Lower leg skin (tissue), 3 donors: ENCODE measurements around the gene HMX2.

Source experiments
- CTCF ChIP-seq, 3 donors: fragments of 450-650 bp; IDR thresholded peaks; one replicate each; pipeline ENCODE4 v1.5.1; 2016; ENCODE audit warnings: antibody characterized with exemption in 3 of 3, mild to moderate bottlenecking in 3 of 3, moderate library complexity in 2 of 3
- POLR2A ChIP-seq, 2 donors: fragments of 450-650 bp; IDR thresholded peaks; one replicate each; pipeline ENCODE4 v1.6.1; 2016 to 2017; ENCODE audit warnings: antibody characterized with exemption in 2 of 2, mild to moderate bottlenecking in 1 of 2, moderate library complexity in 1 of 2

- TF ChIP-seq CTCF (IDR thresholded peaks at IDR 0.05) (no peak), POLR2A (IDR thresholded peaks at IDR 0.05) (no peak)
Observed at GRCh38 chr10:123150986-123151736, 3.2 kb downstream of the HMX2 start.
